ENCODE measurements around the gene EPB41.

The EPB41 gene

GRCh38 chr1:28890836-28891235 lies 23.5 kb upstream of the EPB41 start:
- POLR2A ChIA-PET (ENCODE audit: low non-redundant PET): interaction anchor here (0.6 to 0.7 kb wide), 2 partner anchors 14 to 326 kb away, joined by 3 read pairs; no protein-coding TSS in a partner anchor
- no peak for DNase-seq (ENCODE audit: low spot score)
- CTCF ChIA-PET: interaction anchor here (0.7 to 0.8 kb wide), 2 partner anchors 12 to 228 kb away, joined by 3 to 4 read pairs; no protein-coding TSS in a partner anchor
- TF ChIP-seq CTCF (conservative IDR thresholded peaks at IDR 0.05; ENCODE audit: low read depth): no peak
- H3K27ac ChIP-seq: no peak overlapping the region

DNA sequence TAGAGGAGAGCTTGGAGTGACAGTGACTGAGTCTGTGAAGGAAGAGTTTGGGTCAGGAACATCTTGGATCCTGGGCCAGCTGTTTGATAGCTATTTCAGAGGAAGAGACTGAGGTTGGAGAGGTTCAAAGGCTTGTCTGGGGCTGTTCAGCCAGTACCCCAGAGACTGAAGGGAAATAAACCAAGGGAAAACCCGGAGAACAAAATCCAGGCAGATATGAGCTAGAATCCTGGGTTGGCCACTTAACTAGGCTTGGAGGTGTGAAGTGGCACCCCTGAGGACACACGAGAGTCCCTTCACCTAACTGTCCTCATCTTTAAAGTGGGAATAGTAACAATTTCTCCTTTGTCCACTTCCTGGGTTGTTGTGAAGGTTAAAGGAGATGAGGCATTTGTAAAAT lies 23.1 kb upstream of the EPB41 start:
- no peak for DNase-seq (ENCODE audit: low spot score)
- H3K27ac ChIP-seq: no peak overlapping the region
- ChIA-PET CTCF (interaction anchor here (0.7 to 0.8 kb wide), 2 partner anchors 12 to 228 kb away, joined by 3 to 4 read pairs; no protein-coding TSS in a partner anchor), POLR2A (ENCODE audit: low non-redundant PET) (interaction anchor here (0.6 kb wide), 1 partner anchor 15 kb away, joined by 3 read pairs; no protein-coding TSS in a partner anchor)
- no peak for TF ChIP-seq CTCF (conservative IDR thresholded peaks at IDR 0.05; ENCODE audit: low read depth)

- CTCF ChIA-PET: interaction anchor here (0.5 kb wide), 1 partner anchor 147 kb away, joined by 3 read pairs; no protein-coding TSS in a partner anchor
- no peak for TF ChIP-seq CTCF (conservative IDR thresholded peaks at IDR 0.05; ENCODE audit: low read depth)
- POLR2A ChIA-PET (ENCODE audit: low non-redundant PET): no interaction called here
- DNase-seq (ENCODE audit: low spot score): no peak
- H3K27ac ChIP-seq: no peak overlapping the region
Measured at GRCh38 chr1:28893403-28894102, 20.8 kb upstream of the EPB41 start.

DNA sequence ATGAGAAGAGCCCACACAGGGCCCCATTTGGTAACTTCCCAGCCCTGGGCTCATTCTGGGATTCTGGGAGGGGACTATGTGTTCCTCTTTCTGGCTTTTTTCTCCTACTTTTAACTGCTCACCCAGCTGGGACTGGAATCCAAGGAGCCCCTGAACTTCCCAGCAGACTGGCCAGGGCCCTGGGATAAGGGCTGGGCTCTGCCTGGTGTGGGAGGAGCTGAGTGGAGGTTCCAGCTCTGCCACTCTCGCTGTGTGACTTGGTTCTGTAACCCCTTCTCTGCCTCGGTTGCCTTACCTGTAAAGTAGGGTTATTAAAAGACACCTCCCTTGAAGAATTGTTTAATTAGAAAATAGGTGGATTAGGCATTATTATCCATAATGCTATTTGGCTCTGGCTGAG lies 19.6 kb upstream of the EPB41 start:
- CTCF ChIA-PET: interaction anchor here (0.6 kb wide), 1 partner anchor 159 kb away, joined by 4 read pairs; no protein-coding TSS in a partner anchor
- POLR2A ChIA-PET (ENCODE audit: low non-redundant PET): no interaction called here
- no peak overlapping the region for H3K27ac ChIP-seq
- no peak for DNase-seq (ENCODE audit: low spot score)
- no peak for TF ChIP-seq CTCF (conservative IDR thresholded peaks at IDR 0.05; ENCODE audit: low read depth)

DNA sequence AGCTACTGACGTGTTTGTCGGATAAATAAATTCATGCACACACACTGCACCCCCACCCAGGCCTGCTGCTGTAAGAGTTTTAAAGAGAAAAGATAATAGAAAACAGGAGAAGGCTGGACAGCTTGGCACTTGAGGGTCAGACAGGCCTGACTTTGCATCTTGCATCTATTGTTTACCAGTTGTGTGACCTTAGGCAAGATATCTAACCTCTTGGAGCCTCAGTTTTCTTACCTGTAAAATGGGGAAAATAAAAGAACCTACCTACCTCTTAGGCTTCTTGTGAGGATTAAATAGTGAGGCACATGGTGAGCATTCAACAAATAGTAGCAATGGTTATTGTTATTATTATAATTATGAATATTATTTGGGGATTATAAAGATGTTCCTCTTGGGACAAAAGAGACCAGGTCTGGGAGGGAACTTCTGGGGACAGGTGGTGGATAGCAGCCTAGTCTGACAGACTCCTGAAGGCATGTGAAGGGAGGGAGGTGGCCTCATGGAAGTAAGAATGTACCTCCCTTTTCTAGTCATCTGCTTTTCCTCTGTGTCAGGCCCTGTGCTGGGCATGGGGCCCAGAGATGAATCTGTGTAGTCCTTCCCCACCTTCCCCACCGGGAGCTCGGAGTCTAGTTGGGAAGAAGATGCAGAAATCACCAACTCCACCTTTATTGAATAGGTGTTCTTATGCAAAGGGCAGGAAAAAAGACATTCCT lies 18.3 kb upstream of the EPB41 start:
- no peak for DNase-seq (ENCODE audit: low spot score)
- CTCF ChIA-PET: no interaction called here
- TF ChIP-seq CTCF (conservative IDR thresholded peaks at IDR 0.05; ENCODE audit: low read depth): no peak
- POLR2A ChIA-PET (ENCODE audit: low non-redundant PET): no interaction called here
- H3K27ac ChIP-seq: no peak overlapping the region

DNA sequence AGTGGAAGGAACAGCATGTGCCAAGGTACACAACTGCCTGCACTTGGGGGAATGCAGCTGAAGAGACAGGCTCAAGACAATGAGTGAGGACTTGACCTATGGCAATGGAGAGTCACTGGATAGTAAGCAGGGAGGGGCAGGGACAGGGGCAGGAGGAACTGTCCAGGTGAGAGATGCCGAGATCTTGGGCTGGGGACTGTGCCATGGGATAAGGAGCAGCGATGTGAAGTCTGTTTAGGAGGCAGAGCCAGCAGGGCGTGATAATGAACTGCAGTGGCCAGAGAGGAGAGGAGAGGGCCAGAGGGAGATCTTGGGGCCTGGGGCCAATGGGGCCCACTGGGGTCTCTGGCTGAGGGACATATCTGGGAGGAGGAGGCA lies 17.8 kb upstream of the EPB41 start:
- DNase-seq (ENCODE audit: low spot score): no peak
- no peak for TF ChIP-seq CTCF (conservative IDR thresholded peaks at IDR 0.05; ENCODE audit: low read depth)
- POLR2A ChIA-PET (ENCODE audit: low non-redundant PET): no interaction called here
- no peak overlapping the region for H3K27ac ChIP-seq
- CTCF ChIA-PET: no interaction called here

All from RWPE1 (cell line).